Esophagus (tissue), 2 donors: ENCODE results near the gene MUC5B. TPM values are rescaled to one million over a fixed set of nuclear protein-coding genes. Genes with fewer than 3 reads are reported as not detected.
"Not testable (repeated sequence)": the region's sequence is repeated elsewhere in the genome, so short reads cannot be mapped to it uniquely, and the experiment has no call there.

Experiments
- H3K27ac ChIP-seq, 2 donors: one replicate each; pipeline ENCODE4 v1.5.1; 2013; ENCODE audit warnings: low read depth in 2 of 2, mild to moderate bottlenecking in 2 of 2, inconsistent platforms in 1 of 2, low read length in 1 of 2, moderate library complexity in 1 of 2
- H3K27me3 ChIP-seq, 2 donors: one replicate each; pipeline ENCODE4 v1.6.1; 2013; ENCODE audit warnings: low read length in 2 of 2, control low read depth in 1 of 2, mild to moderate bottlenecking in 1 of 2; ENCODE audit not compliant: insufficient read depth in 2 of 2, control insufficient read depth in 1 of 2
- H3K36me3 ChIP-seq, 2 donors: one replicate each; pipeline ENCODE4 v1.6.1; 2013; ENCODE audit warnings: low read length in 1 of 2; ENCODE audit not compliant: control insufficient read depth in 2 of 2, insufficient read depth in 2 of 2
- H3K4me1 ChIP-seq, 2 donors: one replicate each; pipeline ENCODE4 v1.6.1; 2013; ENCODE audit warnings: low read length in 1 of 2; ENCODE audit not compliant: control insufficient read depth in 2 of 2, insufficient read depth in 2 of 2
- H3K4me3 ChIP-seq, 2 donors: one replicate each; pipeline ENCODE4 v1.5.1; 2013; ENCODE audit warnings: low read length in 2 of 2, mild to moderate bottlenecking in 2 of 2, low read depth in 1 of 2, moderate library complexity in 1 of 2
- H3K9me3 ChIP-seq, 2 donors: one replicate each; pipeline ENCODE4 v1.6.1; 2013; ENCODE audit warnings: mild to moderate bottlenecking in 2 of 2, low read depth in 1 of 2, low read length in 1 of 2, moderate library complexity in 1 of 2; ENCODE audit not compliant: control insufficient read depth in 2 of 2, insufficient read depth in 1 of 2
- WGBS, 2 donors: extraction: QIAGEN DNeasy Blood & Tissue Kit; methylation state at CpG; one replicate each; pipeline ENCODE4 v1.1.7; 2013; 5-methylcytosine and 5-hydroxymethylcytosine counted together
- polyA plus RNA-seq, 2 donors: library from polyadenylated mRNA; stranded (reverse); fragments of 200-250 nt; gene quantifications; one replicate each; pipeline ENCODE4 v1.2.3, GENCODE V29; 2013
- donor health status: healthy with polysubstance abuse.
- donor health status: Bipolar disorder and iron deficiency.

The MUC5B gene, protein sequence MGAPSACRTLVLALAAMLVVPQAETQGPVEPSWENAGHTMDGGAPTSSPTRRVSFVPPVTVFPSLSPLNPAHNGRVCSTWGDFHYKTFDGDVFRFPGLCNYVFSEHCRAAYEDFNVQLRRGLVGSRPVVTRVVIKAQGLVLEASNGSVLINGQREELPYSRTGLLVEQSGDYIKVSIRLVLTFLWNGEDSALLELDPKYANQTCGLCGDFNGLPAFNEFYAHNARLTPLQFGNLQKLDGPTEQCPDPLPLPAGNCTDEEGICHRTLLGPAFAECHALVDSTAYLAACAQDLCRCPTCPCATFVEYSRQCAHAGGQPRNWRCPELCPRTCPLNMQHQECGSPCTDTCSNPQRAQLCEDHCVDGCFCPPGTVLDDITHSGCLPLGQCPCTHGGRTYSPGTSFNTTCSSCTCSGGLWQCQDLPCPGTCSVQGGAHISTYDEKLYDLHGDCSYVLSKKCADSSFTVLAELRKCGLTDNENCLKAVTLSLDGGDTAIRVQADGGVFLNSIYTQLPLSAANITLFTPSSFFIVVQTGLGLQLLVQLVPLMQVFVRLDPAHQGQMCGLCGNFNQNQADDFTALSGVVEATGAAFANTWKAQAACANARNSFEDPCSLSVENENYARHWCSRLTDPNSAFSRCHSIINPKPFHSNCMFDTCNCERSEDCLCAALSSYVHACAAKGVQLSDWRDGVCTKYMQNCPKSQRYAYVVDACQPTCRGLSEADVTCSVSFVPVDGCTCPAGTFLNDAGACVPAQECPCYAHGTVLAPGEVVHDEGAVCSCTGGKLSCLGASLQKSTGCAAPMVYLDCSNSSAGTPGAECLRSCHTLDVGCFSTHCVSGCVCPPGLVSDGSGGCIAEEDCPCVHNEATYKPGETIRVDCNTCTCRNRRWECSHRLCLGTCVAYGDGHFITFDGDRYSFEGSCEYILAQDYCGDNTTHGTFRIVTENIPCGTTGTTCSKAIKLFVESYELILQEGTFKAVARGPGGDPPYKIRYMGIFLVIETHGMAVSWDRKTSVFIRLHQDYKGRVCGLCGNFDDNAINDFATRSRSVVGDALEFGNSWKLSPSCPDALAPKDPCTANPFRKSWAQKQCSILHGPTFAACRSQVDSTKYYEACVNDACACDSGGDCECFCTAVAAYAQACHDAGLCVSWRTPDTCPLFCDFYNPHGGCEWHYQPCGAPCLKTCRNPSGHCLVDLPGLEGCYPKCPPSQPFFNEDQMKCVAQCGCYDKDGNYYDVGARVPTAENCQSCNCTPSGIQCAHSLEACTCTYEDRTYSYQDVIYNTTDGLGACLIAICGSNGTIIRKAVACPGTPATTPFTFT (N-terminal part only)
- under 1 TPM; 0.18 to 0.56 TPM for polyA plus RNA-seq

DNA sequence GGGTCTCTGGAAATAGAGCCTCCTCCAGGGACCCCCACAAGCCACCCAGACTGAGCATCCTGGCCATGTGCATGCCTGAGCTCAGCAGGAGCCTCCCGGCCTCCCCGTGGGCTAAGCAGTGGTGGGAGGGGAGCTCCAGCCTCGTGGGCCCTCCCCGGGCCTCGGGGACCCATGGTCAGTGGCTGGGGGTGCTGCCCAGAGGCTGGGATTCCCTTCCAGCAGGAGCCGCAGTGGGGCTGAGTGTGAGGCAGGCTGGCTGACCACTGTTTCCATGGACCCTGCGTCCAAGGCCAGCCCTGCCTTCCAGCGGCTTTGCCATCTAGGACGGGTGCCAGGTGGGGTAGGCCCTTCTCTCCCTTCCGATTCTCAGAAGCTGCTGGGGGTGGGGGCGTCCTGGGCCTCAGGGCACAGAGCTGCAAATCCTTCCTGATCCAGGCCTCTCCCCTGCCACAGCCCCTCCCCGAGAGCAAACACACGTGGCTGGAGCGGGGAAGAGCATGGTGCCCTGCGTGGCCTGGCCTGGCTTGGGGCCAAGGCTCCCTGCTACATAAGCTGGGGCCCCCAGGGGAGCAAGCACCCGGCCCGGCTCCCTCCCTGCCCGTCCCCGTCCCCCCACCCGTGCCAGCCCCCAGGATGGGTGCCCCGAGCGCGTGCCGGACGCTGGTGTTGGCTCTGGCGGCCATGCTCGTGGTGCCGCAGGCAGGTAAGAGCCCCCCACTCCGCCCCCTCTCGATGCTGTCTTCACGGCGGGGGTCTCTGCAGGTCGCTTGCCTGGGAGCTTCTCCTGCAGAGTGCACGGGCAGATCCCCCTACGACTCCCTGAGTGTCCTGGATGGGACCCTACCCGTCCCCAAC, at the start of gene MUC5B:
Gene MUC5B (plus strand): TSS at position 576 of the 855 bp plus-strand sequence. CDS start 58 bp downstream, at position 634.
- no peak within 1 kb of the TSS for H3K4me3 ChIP-seq
- H3K36me3 ChIP-seq, result no peaks in the 10 kb centered on the region
- no peak within 1 kb of the TSS for H3K27ac ChIP-seq
- no peaks in the 10 kb centered on the region for H3K4me1 ChIP-seq
- no peaks in the 10 kb centered on the region for H3K9me3 ChIP-seq
- H3K27me3 ChIP-seq, result no peaks in the 10 kb centered on the region
- 54% methylated on average over 30 to 36 of the region's 36 CpGs for WGBS, 2 donors

DNA sequence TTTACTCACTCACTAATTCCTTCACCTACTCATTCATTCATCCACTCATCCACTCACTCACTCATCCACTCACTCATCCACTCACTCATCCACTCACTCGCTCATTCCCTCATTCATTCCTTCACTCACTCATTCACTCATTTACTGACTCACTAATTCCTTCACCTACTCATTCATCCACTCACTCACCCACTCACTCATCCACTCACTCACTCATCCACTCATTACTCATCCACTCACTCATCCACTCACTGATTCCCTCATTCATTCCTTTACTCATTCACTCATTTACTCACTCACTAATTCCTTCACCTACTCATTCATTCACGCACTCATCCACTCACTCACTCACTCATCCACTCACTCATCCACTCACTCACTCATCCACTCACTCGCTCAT, 49.5 kb upstream of the MUC5B start:
- H3K27me3 ChIP-seq, H3K36me3 ChIP-seq, H3K27ac ChIP-seq, H3K4me1 ChIP-seq, H3K4me3 ChIP-seq: not testable (repeated sequence)
- WGBS, 2 donors, result 93 to 94% methylated on average over 3 of the region's 3 CpGs
- H3K9me3 ChIP-seq, result peaks cover 3 to 11% of the 10 kb centered on the region in 2 donors

DNA sequence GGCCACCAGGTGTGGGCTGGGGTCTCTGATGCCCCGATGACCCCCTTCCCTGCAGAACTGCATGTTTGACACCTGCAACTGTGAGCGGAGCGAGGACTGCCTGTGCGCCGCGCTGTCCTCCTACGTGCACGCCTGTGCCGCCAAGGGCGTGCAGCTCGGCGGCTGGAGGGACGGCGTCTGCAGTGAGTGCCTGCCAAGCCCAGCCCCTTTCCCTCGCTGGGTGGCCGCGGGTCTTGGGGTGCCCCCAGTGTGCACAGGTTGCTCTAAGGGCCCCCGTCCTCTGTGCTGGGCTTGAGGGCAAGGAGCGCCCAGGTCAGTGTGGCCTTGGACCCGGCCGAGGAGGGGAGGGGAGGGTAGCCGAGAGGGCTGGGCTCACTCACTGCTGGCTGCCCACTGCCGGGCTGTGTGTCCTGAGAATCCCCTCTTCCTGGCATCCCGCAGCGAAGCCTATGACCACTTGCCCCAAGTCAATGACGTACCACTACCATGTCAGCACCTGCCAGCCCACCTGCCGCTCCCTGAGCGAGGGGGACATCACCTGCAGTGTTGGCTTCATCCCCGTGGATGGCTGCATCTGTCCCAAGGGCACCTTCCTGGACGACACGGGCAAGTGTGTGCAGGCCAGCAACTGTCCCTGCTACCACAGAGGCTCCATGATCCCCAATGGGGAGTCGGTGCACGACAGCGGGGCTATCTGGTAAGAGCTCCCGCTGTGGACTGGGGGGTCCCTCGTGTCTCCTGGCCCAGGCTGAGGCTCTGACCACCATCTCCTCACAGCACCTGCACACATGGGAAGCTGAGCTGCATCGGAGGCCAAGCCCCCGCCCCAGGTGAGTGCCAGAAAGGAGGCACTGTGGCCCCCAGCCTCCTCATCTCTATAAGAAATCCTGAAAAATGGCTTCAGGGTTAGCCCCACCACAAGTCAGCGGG, 48.2 kb upstream of the MUC5B start:
- H3K4me3 ChIP-seq, result no peak overlapping the region
- no peaks in the 10 kb centered on the region for H3K36me3 ChIP-seq
- WGBS, 2 donors, result 93% methylated on average over 37 to 39 of the region's 39 CpGs
- peaks cover 0 to 2% of the 10 kb centered on the region in 2 donors for H3K4me1 ChIP-seq
- H3K27ac ChIP-seq, result no peak overlapping the region
- H3K27me3 ChIP-seq, result no peaks in the 10 kb centered on the region
- H3K9me3 ChIP-seq, result peaks cover 3 to 11% of the 10 kb centered on the region in 2 donors

DNA sequence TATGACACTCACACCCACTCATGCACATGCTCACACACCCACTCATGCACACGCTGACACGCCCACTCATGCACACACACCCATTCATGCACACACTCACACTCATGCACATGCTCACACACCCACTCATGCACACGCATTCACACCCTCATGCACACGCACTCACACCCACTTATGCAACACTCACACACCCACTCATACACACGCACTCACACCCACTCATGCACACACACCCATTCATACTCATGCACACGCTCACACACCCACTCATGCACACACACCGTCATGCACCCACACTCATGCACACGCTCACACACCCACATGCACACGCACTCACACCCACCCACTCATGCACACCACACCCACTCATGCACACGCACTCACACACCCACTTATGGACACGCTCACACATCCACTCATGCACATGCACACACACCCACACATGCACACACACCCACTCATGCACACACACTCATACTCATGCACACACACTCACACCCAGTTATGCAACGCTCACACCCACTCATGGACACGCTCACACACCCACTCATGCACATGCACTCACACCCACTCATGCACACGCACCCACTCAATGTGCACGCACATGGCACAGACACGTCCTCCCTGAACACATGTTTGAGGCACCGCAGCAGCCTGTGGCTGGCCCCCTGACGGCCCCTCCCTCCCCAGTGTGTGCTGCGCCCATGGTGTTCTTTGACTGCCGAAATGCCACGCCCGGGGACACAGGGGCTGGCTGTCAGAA, 47.2 kb upstream of the MUC5B start:
- Histone ChIP-seq H3K27ac (no peak overlapping the region), H3K9me3 (peaks cover 3 to 11% of the 10 kb centered on the region in 2 donors), H3K4me3 (no peak overlapping the region), H3K36me3 (no peaks in the 10 kb centered on the region), H3K4me1 (peaks cover 0 to 2% of the 10 kb centered on the region in 2 donors), H3K27me3 (no peaks in the 10 kb centered on the region)
- WGBS, 2 donors, result 81 to 82% methylated on average over 22 of the region's 22 CpGs

DNA sequence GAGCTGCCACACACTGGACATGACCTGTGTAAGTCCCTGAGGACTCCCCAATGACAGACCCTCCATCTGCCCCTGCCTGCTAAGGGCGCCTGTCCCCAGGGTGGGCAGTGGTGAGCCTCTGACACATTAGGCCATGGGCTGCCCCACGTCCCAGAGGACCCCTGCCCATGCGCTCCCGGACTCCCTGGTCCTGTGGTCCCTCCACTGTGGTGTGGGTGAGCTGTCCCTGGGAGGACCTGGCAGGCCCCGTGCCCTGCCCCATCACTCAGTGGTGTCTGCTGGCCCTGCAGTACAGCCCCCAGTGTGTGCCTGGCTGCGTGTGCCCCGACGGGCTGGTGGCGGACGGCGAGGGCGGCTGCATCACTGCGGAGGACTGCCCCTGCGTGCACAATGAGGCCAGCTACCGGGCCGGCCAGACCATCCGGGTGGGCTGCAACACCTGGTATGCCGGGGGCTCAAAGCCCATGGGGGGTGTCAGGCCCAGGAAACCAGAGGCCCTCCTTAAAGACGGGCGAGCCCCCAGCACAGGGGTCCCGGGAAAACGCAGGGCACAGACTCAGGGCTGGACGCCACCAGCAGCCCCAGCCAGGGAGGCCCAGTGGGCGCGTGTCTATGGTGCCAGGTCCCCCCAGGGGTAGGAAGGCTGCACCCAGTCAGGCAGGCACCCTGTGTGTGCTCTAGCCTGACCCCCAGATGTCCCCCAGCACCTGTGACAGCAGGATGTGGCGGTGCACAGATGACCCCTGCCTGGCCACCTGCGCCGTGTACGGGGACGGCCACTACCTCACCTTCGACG, 46.4 kb upstream of the MUC5B start:
- Histone ChIP-seq H3K27me3 (no peaks in the 10 kb centered on the region), H3K4me1 (peaks cover 0 to 2% of the 10 kb centered on the region in 2 donors), H3K9me3 (peaks cover 3 to 8% of the 10 kb centered on the region in 2 donors), H3K4me3 (no peak overlapping the region), H3K36me3 (no peaks in the 10 kb centered on the region), H3K27ac (no peak overlapping the region)
- WGBS, 2 donors, result 87 to 89% methylated on average over 32 of the region's 32 CpGs

DNA sequence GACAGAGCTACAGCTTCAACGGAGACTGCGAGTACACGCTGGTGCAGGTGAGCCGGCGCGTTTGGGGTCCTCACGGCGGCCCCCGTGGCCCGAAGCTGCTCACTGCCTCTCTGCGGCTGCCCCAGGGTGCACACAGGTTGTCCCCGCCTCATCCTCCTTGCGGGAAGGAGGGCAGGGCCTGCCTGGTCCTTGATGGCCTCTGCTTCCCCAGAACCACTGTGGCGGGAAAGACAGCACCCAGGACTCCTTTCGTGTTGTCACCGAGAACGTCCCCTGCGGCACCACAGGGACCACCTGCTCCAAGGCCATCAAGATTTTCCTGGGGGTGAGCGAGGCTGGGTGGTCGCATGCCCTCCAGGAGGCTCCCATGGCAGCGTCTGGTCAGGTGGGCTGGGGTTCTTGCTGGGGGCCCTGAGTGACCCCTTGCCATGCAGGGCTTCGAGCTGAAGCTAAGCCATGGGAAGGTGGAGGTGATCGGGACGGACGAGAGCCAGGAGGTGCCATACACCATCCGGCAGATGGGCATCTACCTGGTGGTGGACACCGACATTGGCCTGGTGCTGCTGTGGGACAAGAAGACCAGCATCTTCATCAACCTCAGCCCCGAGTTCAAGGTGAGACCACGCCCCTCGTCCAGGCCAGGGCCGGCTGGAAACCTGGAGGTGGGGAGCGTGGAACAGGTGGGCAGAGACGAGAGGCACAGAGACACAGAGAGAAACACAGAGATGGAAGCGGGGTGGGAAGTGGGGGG, 45.7 kb upstream of the MUC5B start:
- 85 to 87% methylated on average over 34 of the region's 34 CpGs for WGBS, 2 donors
- H3K4me3 ChIP-seq, result no peak overlapping the region
- H3K36me3 ChIP-seq, result no peaks in the 10 kb centered on the region
- peaks cover 0 to 2% of the 10 kb centered on the region in 2 donors for H3K4me1 ChIP-seq
- peaks cover 3 to 8% of the 10 kb centered on the region in 2 donors for H3K9me3 ChIP-seq
- H3K27ac ChIP-seq, result no peak overlapping the region
- no peaks in the 10 kb centered on the region for H3K27me3 ChIP-seq

DNA sequence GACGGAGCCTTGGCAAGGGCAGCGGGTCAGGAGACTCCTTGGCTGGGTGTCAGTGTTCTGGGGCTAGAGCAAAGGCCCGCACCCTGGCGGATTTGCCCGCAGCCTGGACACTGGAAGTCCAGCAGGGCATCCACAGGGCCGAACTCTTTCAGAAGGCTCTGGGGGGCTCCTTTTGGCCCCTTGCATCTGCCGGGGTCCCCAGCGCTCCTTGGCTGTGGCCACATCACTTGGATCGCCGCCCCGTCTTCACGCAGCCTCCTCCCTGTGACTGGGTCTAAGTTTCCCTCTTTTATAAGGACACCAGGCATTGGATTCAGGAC, 45.1 kb upstream of the MUC5B start:
- H3K9me3 ChIP-seq, result peaks cover 3 to 8% of the 10 kb centered on the region in 2 donors
- no peaks in the 10 kb centered on the region for H3K36me3 ChIP-seq
- no peak overlapping the region for H3K4me3 ChIP-seq
- 87 to 90% methylated on average over 11 to 12 of the region's 12 CpGs for WGBS, 2 donors
- no peak overlapping the region for H3K27ac ChIP-seq
- H3K4me1 ChIP-seq, result peaks cover 0 to 2% of the 10 kb centered on the region in 2 donors
- H3K27me3 ChIP-seq, result no peaks in the 10 kb centered on the region
